Prostate gland (tissue), 2 donors: Measurements from ENCODE around the gene CTNNBL1. TPM values are rescaled to one million over a fixed set of nuclear protein-coding genes. Genes with fewer than 3 reads are reported as not detected.

Experiments used
- DNase-seq: peaks from one replicate; pipeline ENCODE4 v3.0.0-alpha.2; 2019; ENCODE audit warnings: low spot score
- H3K27ac ChIP-seq, 2 donors: fragments of 200-600 bp; sonication (generic); 2 replicates each; pipeline ENCODE4 v1.5.1; 2017 to 2019
- H3K27me3 ChIP-seq: fragments of 200-600 bp; sonication (generic); replicated peaks from 2 replicates; pipeline ENCODE4 v1.5.1; 2019; ENCODE audit not compliant: insufficient read depth
- H3K36me3 ChIP-seq, 2 donors: fragments of 200-600 bp; sonication (generic); 1 replicate in 1 of 2; 2 replicates in 1 of 2; pipeline versions ENCODE4 v1.5.1 to v1.8.1; 2017 to 2019
- H3K4me1 ChIP-seq: fragments of 200-600 bp; sonication (generic); replicated peaks from 2 replicates; pipeline ENCODE4 v1.5.1; 2019
- H3K4me3 ChIP-seq, 2 donors: fragments of 200-600 bp; sonication (generic); 2 replicates each; pipeline ENCODE4 v1.5.1; 2017 to 2019
- H3K9me3 ChIP-seq: fragments of 200-600 bp; sonication (generic); 2 replicates; pipeline ENCODE4 v1.5.1; 2017
- POLR2A ChIP-seq: fragments of 450-650 bp; IDR thresholded peaks from one replicate; pipeline ENCODE4 v1.6.1; 2016; ENCODE audit warnings: antibody characterized with exemption, mild to moderate bottlenecking
- POLR2AphosphoS5 ChIP-seq: sonication (generic); formaldehyde crosslinking; IDR thresholded peaks from one replicate; pipeline ENCODE4 v1.6.1; 2017; ENCODE audit warnings: antibody characterized with exemption
- WGBS: methylation state at CpG from one replicate; pipeline ENCODE4 v1.1.5; 2018; 5-methylcytosine and 5-hydroxymethylcytosine counted together
- intact Hi-C: fragments of 100-400 bp; cut with DNase I; formaldehyde crosslinking; loops from one replicate; pipeline ENCODE4 v1.14.2; 2022
- total RNA-seq, 2 donors: library from RNA; depleted of rRNA; stranded (reverse); fragments of >200 nt; gene quantifications; one replicate each; pipeline ENCODE4 v1.1.0, GENCODE V29; 2016
- TF ChIP-seq, protein P1 (sequence below), 4 experiments: fragments of 200-600 bp in 2 of 4; fragments of 450-650 bp in 2 of 4; sonication (generic) in 2 of 4; IDR thresholded peaks; 1 replicate in 3 of 4; 2 replicates in 1 of 4; pipeline ENCODE4 v1.5.1; 2016 to 2019; ENCODE audit warnings: antibody characterized with exemption in 4 of 4, mild to moderate bottlenecking in 2 of 4, moderate library complexity in 2 of 4

CTNNBL1 gene
- total RNA-seq, 2 donors from 2014 or later = 29.9 to 61.0 TPM

DNA sequence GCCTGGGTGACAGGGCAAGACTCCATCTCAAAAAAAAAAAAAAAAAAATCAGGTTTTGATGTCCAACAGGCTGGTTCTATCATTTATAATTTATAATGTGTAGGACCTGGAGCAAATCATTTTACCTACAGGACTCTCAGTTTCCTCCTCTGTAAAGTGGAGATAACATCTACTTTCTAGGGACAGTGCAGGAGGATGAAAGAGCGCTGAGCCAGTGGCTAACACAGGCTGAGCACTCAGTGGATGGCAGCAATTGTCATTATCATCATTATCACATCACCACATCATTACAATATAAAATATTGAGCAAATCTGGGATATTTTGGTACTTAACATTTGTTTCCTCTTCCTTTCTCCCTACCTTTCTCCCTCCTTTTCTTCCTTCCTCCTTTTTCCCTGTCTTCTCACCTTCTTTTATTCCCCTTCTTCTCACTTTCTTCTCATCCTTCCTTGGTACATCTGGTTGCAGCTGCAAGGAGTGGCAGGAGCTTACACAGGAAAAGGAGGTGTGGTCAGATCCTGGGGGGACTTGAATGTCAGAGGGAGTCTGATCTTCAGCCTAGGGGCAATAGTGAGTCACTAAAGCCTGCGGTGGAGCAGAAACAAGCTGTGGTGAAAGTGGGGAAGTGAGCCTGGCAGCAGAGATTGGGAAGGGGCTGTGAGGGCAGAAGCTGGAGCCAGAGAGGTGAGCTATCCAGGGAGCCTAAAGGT lies 24.6 kb upstream of the CTNNBL1 start:
- intact Hi-C loops = no loop called here

DNA sequence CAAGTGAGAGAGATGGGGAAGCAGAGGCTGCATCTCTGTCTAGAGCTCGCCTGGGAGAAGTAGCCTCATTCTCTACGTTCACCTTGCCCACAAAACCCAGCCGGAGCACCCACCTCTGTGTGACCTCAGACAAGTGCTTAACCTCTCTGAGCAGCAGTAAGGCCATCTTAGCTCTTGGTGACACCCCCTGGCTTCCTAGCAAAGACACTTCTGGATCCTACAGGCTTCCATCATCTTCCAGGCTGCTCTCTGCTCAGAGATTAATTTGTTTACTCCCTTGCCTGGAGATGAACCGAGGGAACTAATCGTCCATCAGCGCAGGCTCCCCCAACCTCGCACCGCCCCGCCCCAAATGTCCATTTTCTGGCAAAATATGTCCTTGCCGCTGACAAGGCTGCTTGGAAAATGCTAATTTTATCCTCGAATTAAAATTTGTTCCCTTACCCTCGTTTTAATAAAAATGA lies 24.0 kb upstream of the CTNNBL1 start:
- Histone ChIP-seq H3K27me3 (no peaks in the 10 kb centered on the region), H3K27ac (no peak overlapping the region), H3K4me3 (no peak overlapping the region), H3K36me3 (no peaks in the 10 kb centered on the region), H3K4me1 (no peaks in the 10 kb centered on the region), H3K9me3 (no peaks in the 10 kb centered on the region)
- DNase-seq = no peak
- intact Hi-C loops = no loop called here
- TF ChIP-seq, protein P1, sequence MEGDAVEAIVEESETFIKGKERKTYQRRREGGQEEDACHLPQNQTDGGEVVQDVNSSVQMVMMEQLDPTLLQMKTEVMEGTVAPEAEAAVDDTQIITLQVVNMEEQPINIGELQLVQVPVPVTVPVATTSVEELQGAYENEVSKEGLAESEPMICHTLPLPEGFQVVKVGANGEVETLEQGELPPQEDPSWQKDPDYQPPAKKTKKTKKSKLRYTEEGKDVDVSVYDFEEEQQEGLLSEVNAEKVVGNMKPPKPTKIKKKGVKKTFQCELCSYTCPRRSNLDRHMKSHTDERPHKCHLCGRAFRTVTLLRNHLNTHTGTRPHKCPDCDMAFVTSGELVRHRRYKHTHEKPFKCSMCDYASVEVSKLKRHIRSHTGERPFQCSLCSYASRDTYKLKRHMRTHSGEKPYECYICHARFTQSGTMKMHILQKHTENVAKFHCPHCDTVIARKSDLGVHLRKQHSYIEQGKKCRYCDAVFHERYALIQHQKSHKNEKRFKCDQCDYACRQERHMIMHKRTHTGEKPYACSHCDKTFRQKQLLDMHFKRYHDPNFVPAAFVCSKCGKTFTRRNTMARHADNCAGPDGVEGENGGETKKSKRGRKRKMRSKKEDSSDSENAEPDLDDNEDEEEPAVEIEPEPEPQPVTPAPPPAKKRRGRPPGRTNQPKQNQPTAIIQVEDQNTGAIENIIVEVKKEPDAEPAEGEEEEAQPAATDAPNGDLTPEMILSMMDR (IDR thresholded peaks at IDR 0.05) = no peak
- no peak for TF ChIP-seq POLR2AphosphoS5
- no peak for TF ChIP-seq POLR2A
- 50% methylated on average over 12 of the region's 12 CpGs for WGBS

More for the DNA sequence above, 24.6 kb upstream of the CTNNBL1 start:
- Histone ChIP-seq H3K4me1 (no peaks in the 10 kb centered on the region), H3K27ac (no peak overlapping the region), H3K36me3 (no peaks in the 10 kb centered on the region), H3K4me3 (no peak overlapping the region), H3K27me3 (no peaks in the 10 kb centered on the region), H3K9me3 (no peaks in the 10 kb centered on the region)
- DNase-seq = no peak
- TF ChIP-seq POLR2AphosphoS5 = no peak
- TF ChIP-seq POLR2A = no peak
- TF ChIP-seq, protein P1 (IDR thresholded peaks at IDR 0.05) = no peak
- WGBS = 49% methylated on average over 2 of the region's 2 CpGs

DNA sequence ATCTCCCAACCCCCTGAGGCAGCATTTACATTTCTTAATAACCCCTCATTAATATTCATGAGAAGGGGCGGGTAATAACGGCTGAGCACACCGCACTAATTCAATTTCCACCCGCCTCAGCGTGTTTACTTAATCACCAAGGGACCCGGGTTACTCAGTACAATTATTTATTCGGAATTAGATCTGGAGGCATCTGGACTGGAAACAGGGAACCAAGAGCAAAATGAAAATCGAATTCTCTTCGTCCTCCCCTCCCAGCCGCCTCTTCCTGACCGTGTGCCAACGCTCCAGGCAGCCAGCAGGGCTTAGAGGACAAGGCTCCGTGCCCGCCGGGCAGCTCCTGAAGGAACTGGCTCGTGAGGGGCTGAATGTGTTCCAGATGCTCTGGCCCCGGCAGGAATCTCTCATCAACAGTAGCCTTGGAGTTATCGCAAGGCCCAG lies 23.5 kb upstream of the CTNNBL1 start:
- H3K36me3 ChIP-seq = no peaks in the 10 kb centered on the region

DNA sequence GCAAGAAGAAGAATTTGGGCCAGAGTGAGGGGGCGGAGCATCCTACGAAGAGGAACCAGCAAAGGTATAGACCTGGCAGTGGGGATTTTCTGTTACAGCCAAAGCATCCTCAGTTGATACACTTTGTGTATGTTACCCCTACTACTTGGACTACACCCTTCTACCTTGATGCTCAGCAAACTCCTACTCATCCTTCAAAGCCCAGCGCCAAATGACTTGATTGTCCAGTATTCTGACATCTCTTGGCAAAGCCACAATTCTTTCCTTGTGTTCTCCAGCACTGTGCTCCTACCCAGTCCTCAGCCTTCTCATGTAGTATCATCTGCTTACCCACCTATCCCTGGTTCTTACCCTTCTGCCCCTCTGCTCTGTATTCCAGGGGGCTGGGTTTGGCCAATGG lies 21.7 kb upstream of the CTNNBL1 start:
- no peak overlapping the region for H3K4me3 ChIP-seq
- H3K27me3 ChIP-seq = no peaks in the 10 kb centered on the region
- no peaks in the 10 kb centered on the region for H3K36me3 ChIP-seq
- DNase-seq = no peak
- H3K4me1 ChIP-seq = no peaks in the 10 kb centered on the region
- TF ChIP-seq POLR2AphosphoS5 (no peak), POLR2A (no peak)
- TF ChIP-seq, protein P1 (IDR thresholded peaks at IDR 0.05) = no peak
- no peak overlapping the region for H3K27ac ChIP-seq
- H3K9me3 ChIP-seq = no peaks in the 10 kb centered on the region
- intact Hi-C loops = no loop called here
- WGBS = 94% methylated on average over 3 of the region's 3 CpGs

More for the DNA sequence above, 23.5 kb upstream of the CTNNBL1 start:
- Histone ChIP-seq H3K27ac (no peak overlapping the region), H3K4me3 (peak overlapping the region in 1 of 2 donors; percentile 8), H3K9me3 (no peaks in the 10 kb centered on the region), H3K4me1 (no peaks in the 10 kb centered on the region), H3K27me3 (no peaks in the 10 kb centered on the region)
- TF ChIP-seq, protein P1 (IDR thresholded peaks at IDR 0.05) = no peak
- TF ChIP-seq POLR2A (no peak), POLR2AphosphoS5 (no peak)
- intact Hi-C loops = no loop called here
- no peak for DNase-seq
- 13% methylated on average over 18 of the region's 18 CpGs for WGBS

DNA sequence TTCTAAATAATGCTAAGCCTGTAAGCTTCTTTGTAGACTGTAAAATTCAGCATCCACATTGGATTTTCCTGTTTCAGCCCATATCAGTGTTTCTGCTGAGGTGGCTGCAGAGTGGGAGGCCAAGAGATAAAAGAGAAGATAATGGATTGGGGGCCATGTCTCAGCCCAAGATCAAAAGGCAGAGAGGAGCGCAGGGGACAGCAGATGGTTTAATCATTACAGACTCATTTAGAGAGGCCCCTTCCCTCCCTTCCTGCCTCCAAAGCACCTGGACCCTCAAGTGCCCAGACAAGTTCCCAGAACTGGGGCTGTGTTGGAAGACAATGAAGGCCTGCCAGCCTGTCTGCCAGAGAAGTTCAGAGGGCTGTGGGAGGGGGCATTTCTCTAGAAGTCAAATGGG lies 20.4 kb upstream of the CTNNBL1 start:
- no peaks in the 10 kb centered on the region for H3K4me1 ChIP-seq
- no peaks in the 10 kb centered on the region for H3K36me3 ChIP-seq
- H3K9me3 ChIP-seq = no peaks in the 10 kb centered on the region
- H3K27ac ChIP-seq = no peak overlapping the region
- intact Hi-C loops = no loop called here
- H3K4me3 ChIP-seq = no peak overlapping the region
- 14% methylated on average over 1 of the region's 1 CpG for WGBS
- DNase-seq = no peak
- no peak for TF ChIP-seq POLR2AphosphoS5
- TF ChIP-seq POLR2A = no peak
- TF ChIP-seq, protein P1 (IDR thresholded peaks at IDR 0.05) = no peak
- H3K27me3 ChIP-seq = no peaks in the 10 kb centered on the region
